MM.1S (cell line): ENCODE data around the gene TSPOAP1.

Experiments
- DNase-seq: peaks from one replicate; pipeline ENCODE4 v3.0.0-alpha.2; 2015
- H2AFZ ChIP-seq: fragments of 300-600 bp; sonication (generic); 2 replicates; pipeline ENCODE4 v1.6.0; 2016; ENCODE audit warnings: antibody characterized with exemption, low read length
- H3F3A ChIP-seq: fragments of 300-600 bp; sonication (generic); 2 replicates; pipeline ENCODE4 v1.6.1; 2016; ENCODE audit warnings: mild to moderate bottlenecking, antibody characterized with exemption, low read length, moderate library complexity, mixed read lengths; ENCODE audit not compliant: insufficient read depth
- H3K27ac ChIP-seq: fragments of 300-600 bp; sonication (generic); 2 replicates; pipeline ENCODE4 v1.5.1; 2016; ENCODE audit warnings: mild to moderate bottlenecking, low read length
- H3K27me3 ChIP-seq: fragments of 300-600 bp; sonication (generic); replicated peaks from 2 replicates; pipeline ENCODE4 v1.6.0; 2016; ENCODE audit warnings: low read length; ENCODE audit not compliant: insufficient read depth
- H3K36me3 ChIP-seq: fragments of 300-600 bp; sonication (generic); replicated peaks from 2 replicates; pipeline ENCODE4 v1.6.1; 2016; ENCODE audit warnings: mild to moderate bottlenecking, low read length, mixed read lengths; ENCODE audit not compliant: insufficient read depth
- H3K4me1 ChIP-seq: fragments of 300-600 bp; sonication (generic); 2 replicates; pipeline ENCODE4 v1.6.1; 2016; ENCODE audit warnings: low read length, mixed read lengths
- H3K4me2 ChIP-seq: fragments of 300-600 bp; sonication (generic); 2 replicates; pipeline ENCODE4 v1.6.0; 2016; ENCODE audit warnings: low read depth, low read length
- H3K4me3 ChIP-seq: fragments of 300-600 bp; sonication (generic); 2 replicates; pipeline ENCODE4 v1.5.1; 2016; ENCODE audit warnings: low read length, mixed read lengths
- H3K79me2 ChIP-seq: fragments of 300-600 bp; sonication (generic); 2 replicates; pipeline ENCODE4 v1.6.1; 2016; ENCODE audit warnings: mixed run types, low read length, mixed read lengths
- H3K9ac ChIP-seq: fragments of 300-600 bp; sonication (generic); 2 replicates; pipeline ENCODE4 v1.6.1; 2016; ENCODE audit warnings: low read length, mixed read lengths
- H3K9me2 ChIP-seq: fragments of 300-600 bp; sonication (generic); replicated peaks from 2 replicates; pipeline ENCODE4 v1.6.1; 2016; ENCODE audit warnings: mild to moderate bottlenecking, low read length, mixed read lengths; ENCODE audit not compliant: insufficient read depth
- H3K9me3 ChIP-seq: fragments of 300-600 bp; sonication (generic); replicated peaks from 2 replicates; pipeline ENCODE4 v1.6.1; 2016; ENCODE audit warnings: mild to moderate bottlenecking, low read length, mixed read lengths; ENCODE audit not compliant: insufficient read depth
- H4K20me1 ChIP-seq: fragments of 300-600 bp; sonication (generic); 2 replicates; pipeline ENCODE4 v1.6.1; 2016; ENCODE audit warnings: mild to moderate bottlenecking, low read length, moderate library complexity, mixed read lengths; ENCODE audit not compliant: insufficient read depth
- EZH2 ChIP-seq: fragments of 300-600 bp; sonication (generic); optimal IDR thresholded peaks from 2 replicates; pipeline ENCODE3; 2017; ENCODE audit warnings: low read depth, mild to moderate bottlenecking, antibody characterized with exemption, low read length, mixed read lengths
- EZH2phosphoT487 ChIP-seq: fragments of 300-600 bp; sonication (generic); IDR thresholded peaks from 2 replicates; pipeline ENCODE4 v1.6.1; 2018; ENCODE audit warnings: antibody characterized with exemption, low read length
- TF ChIP-seq, protein P1 (sequence below): fragments of 300-600 bp; sonication (generic); IDR thresholded peaks from 2 replicates; pipeline ENCODE4 v1.5.1; 2016; ENCODE audit warnings: antibody characterized with exemption, low read length, mixed read lengths

Gene TSPOAP1

GRCh38 chr17:58283674-58284612, 44.7 kb downstream of the TSPOAP1 start:
- H3K27ac ChIP-seq: no peak overlapping the region
- H3K27me3 ChIP-seq: peaks cover 19% of the 10 kb centered on the region
- TF ChIP-seq EZH2 (no peak), EZH2phosphoT487 (no peak)
- TF ChIP-seq, protein P1, sequence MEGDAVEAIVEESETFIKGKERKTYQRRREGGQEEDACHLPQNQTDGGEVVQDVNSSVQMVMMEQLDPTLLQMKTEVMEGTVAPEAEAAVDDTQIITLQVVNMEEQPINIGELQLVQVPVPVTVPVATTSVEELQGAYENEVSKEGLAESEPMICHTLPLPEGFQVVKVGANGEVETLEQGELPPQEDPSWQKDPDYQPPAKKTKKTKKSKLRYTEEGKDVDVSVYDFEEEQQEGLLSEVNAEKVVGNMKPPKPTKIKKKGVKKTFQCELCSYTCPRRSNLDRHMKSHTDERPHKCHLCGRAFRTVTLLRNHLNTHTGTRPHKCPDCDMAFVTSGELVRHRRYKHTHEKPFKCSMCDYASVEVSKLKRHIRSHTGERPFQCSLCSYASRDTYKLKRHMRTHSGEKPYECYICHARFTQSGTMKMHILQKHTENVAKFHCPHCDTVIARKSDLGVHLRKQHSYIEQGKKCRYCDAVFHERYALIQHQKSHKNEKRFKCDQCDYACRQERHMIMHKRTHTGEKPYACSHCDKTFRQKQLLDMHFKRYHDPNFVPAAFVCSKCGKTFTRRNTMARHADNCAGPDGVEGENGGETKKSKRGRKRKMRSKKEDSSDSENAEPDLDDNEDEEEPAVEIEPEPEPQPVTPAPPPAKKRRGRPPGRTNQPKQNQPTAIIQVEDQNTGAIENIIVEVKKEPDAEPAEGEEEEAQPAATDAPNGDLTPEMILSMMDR: no peak
- DNase-seq: no peak
- H2AFZ ChIP-seq: no peak overlapping the region
- no peaks in the 10 kb centered on the region for H3K36me3 ChIP-seq
- H3K79me2 ChIP-seq: no peaks in the 10 kb centered on the region
- no peak overlapping the region for H3K9ac ChIP-seq
- no peak overlapping the region for H3K4me2 ChIP-seq
- peaks cover 6% of the 10 kb centered on the region; the same call in 1 of the 2 replicates for H3K4me1 ChIP-seq
- no peaks in the 10 kb centered on the region for H3F3A ChIP-seq
- H3K9me2 ChIP-seq: no peaks in the 10 kb centered on the region
- H4K20me1 ChIP-seq: no peaks in the 10 kb centered on the region
- no peaks in the 10 kb centered on the region for H3K9me3 ChIP-seq
- H3K4me3 ChIP-seq: no peak overlapping the region

DNA sequence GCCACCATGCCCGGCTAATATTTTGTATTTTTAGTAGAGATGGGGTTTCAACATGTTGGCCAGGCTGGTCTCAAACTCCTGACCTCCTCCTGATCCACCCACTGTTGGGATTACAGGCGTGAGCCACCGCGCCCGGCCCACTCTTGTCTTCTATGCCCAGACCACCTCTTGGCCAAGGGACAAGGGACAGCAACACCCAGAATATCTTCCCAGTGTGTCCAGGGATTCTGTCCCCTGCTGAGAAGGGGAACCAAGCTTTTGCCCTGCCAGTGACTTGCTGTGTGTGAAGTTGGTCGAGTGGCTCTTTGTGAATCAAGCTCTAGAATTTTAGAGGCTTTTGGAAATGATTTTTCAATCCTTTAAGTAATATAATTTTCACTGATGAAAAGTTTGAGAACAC, 46.2 kb downstream of the TSPOAP1 start:
- no peak overlapping the region for H3K4me2 ChIP-seq
- H3K79me2 ChIP-seq: no peaks in the 10 kb centered on the region
- TF ChIP-seq EZH2 (no peak), EZH2phosphoT487 (no peak)
- TF ChIP-seq, protein P1: no peak
- no peaks in the 10 kb centered on the region for H3F3A ChIP-seq
- peaks cover 32% of the 10 kb centered on the region for H3K27me3 ChIP-seq
- H3K36me3 ChIP-seq: no peaks in the 10 kb centered on the region
- no peak overlapping the region for H2AFZ ChIP-seq
- H3K4me3 ChIP-seq: no peak overlapping the region
- no peak overlapping the region for H3K27ac ChIP-seq
- no peaks in the 10 kb centered on the region for H3K9me2 ChIP-seq
- no peaks in the 10 kb centered on the region for H4K20me1 ChIP-seq
- H3K9me3 ChIP-seq: no peaks in the 10 kb centered on the region
- DNase-seq: no peak
- no peaks in the 10 kb centered on the region for H3K4me1 ChIP-seq
- H3K9ac ChIP-seq: no peak overlapping the region

DNA sequence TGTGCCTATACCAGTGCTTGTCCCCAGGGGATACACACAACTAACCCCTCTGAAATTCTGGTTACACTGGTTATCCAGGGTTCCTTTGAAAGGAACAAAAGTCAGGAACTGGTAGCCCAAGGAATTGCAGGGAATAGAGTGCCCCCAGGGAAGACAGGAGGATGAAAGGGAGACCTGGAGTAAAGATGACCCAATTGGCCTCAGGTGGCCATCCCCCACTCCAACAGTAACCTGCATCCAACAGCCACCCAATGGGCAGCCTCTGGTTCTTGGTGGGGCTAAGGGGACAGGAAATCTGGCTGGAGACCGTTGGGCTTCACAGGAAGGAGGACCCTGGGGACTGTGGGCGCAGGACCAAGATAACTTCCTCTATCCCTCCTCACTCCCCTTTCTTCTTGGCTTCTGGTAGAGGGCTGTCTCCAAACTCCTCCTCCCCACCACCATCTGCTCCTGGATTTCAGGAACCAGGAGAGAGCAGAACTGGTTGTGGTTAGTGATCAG, 47.0 kb downstream of the TSPOAP1 start:
- no peak overlapping the region for H3K27ac ChIP-seq
- TF ChIP-seq EZH2 (no peak), EZH2phosphoT487 (no peak)
- TF ChIP-seq, protein P1: no peak
- no peak overlapping the region for H3K9ac ChIP-seq
- no peaks in the 10 kb centered on the region for H3K36me3 ChIP-seq
- no peaks in the 10 kb centered on the region for H3K4me1 ChIP-seq
- H3K4me3 ChIP-seq: no peak overlapping the region
- no peaks in the 10 kb centered on the region for H3F3A ChIP-seq
- peaks cover 35% of the 10 kb centered on the region for H3K27me3 ChIP-seq
- no peaks in the 10 kb centered on the region for H3K9me3 ChIP-seq
- H3K4me2 ChIP-seq: no peak overlapping the region
- no peaks in the 10 kb centered on the region for H3K79me2 ChIP-seq
- no peak for DNase-seq
- no peak overlapping the region for H2AFZ ChIP-seq
- H3K9me2 ChIP-seq: no peaks in the 10 kb centered on the region
- no peaks in the 10 kb centered on the region for H4K20me1 ChIP-seq
